ENCODE measurements around the gene KIAA0753.

KIAA0753 gene

DNA sequence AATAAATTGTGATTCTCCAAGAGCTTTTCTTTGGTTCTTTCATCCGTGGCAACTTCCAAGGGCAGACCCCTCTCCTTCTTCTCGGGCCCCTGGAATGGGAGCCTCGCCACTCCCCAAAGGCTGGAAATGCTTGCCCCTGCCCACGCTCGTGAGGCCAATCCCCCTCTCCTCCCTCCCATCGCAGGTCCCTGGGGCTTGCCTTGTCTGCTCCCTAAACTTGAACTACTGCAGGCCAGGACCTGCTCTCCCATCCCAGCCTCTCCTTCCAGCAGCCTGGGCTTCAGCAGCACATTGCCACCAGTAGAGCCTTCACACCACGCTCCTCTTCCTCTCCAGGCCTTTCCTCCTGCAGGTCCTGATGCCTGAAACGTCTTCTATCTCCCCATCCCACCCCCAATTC, 95.2 kb downstream of the KIAA0753 start:
- no peak for DNase-seq

DNA sequence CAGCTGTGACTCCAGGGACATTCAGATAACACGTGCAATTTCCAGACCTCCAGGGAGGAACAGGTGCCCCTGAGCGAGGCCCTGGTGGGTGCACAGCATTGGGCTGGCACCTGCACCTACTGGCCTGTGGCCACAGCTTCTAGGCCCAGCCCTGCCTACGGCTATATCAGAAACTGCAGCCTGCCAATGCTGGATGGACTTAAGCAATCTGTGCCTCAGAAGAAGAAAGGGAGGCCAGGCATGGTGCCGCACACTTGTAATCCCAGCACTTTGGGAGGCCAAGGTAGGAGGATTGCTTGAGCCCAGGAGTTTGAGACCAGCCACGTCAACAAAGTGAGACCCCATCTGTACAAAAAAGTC, 96.5 kb downstream of the KIAA0753 start:
- DNase-seq, result no peak

- DNase-seq, result no peak
Observed at GRCh38 chr17:6543079-6544010, 97.2 kb downstream of the KIAA0753 start.

DNA sequence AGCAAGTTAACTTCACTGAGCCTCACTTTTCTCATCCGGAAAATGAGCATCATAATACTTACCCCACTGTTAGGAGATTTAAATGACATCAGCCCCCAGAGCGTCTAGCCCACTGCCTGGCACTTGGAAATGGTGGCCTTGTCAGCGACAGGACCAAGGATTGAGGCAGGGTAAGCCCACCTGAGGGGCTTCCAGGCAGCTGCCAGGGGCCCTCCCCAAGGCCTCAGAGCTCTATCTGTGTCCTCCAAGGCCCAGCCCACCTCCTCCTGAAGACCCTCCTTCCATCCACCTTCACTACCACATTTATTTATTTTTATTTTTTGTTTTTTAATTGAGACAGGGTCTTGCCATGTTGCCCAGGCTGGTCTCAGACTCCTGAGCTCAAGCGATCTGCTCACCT, 97.9 kb downstream of the KIAA0753 start:
- no peak for DNase-seq

DNA sequence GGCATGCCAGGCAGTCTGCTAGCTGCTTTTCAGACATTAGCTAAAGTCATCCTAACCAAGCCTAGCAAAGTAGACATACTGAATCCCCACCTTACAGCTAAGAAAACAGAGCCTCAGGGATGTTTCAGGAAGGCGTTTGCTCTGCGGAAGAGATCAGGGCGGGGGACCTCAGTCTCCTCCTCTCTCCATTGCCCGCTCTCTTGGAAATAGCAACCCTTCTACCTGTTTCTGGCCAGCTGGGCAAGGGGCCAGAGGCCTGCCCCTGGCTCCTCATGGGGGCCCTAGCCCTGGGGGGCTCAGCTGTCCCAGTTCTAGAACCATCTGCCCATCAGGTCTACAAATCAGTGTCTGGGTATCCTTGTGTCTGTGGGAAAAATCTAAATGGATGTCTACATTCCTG, 98.6 kb downstream of the KIAA0753 start:
- no peak for DNase-seq

DNA sequence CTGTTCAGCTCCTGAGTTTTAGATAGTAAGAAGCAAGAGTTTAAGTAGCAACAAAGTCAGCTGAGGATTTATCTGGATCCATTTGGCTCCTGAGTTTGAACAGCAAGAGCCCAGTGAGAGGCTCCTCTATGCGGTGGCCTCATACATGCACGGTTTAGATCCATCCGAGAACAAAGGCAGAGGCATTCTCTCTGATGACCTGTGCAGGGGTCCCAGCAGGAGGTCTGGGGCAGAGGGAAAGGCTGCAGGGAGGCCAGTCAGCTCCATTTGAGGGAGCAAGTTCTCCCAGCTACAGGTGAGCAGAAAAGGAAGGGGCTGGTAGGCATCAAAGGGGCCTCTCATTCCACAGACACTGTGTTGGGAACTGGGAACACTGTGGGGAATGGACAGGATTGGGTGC, 100.6 kb downstream of the KIAA0753 start:
- DNase-seq, result no peak

GRCh38 chr17:6536566-6537065, 103.9 kb downstream of the KIAA0753 start:
- DNase-seq, result no peak

GRCh38 chr17:6536053-6536452, 104.5 kb downstream of the KIAA0753 start:
- DNase-seq, result no peak

DNA sequence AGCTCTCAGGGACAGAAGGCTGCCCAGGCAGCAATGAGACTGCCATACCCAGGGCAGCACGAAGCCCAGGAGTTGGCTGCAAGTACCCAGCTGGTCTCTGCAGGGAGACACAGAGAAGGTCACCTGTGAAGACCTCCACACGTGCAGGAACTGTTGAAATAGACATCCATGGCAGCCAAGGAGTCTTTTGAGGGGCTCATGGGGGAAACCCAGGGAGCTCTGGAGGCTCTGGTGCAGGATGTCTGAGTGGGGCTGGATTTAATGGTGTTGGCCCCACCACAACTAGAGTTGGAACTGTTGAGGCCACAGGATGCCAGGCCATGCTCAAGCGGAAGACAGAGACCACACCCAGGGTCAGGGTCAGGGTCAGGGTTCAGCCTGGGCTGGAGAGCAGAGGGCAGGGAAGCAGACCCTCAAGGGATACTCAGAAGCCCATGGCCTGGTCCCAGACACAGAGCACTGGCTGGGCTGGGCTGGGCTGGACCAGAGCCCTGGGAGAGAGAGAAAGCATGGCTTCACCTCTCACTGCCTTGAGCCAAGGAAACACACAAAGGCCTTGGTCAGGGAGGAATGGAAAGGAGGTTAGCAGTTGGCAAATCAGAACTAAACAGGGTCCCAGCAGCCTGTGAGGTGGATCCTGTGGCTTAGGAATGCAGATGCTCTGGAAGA, 105.5 kb downstream of the KIAA0753 start:
- no peak for DNase-seq

DNA sequence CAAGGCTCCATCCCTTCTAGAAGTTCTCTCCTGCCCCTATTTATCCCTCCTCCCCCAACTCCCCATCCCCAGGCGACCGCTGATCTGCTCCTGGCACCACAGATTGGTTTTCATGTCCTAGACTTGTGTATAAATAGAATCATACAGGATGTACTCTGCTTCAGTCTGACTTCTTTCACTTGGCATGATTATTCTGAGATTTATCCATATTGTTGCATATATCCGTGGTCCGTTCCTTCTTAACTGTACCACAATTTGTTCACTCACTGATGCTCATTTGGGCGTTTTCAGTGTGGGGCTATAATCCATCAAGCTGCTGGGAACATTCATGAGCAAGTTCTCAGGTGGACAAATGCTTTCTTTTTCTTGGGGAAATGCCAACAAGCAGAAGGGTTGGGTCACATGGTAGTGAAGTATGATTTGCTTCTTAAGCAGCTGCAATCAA, 108.0 kb downstream of the KIAA0753 start:
- no peak for DNase-seq

DNA sequence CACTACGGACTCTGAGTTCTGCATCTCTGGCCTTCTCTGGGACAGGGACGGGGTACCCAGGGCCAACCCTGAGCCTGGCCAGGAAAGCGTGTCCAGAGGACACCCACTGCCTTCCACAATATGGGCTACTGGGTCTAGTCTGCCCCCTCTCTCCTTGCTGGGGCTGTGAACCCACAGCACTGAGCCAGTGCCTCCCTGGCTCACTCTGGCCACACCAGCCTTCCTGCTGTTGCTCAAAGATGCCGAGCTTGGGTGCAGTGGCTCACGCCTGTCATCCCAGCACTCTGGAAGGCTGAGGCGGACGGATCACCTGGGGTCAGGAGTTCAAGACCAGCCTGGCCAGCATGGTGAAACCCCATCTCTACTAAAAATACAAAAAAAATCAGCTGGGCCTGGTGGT, 108.9 kb downstream of the KIAA0753 start:
- DNase-seq, result no peak

GRCh38 chr17:6530324-6530920, 110.1 kb downstream of the KIAA0753 start:
- DNase-seq, result no peak

DNA sequence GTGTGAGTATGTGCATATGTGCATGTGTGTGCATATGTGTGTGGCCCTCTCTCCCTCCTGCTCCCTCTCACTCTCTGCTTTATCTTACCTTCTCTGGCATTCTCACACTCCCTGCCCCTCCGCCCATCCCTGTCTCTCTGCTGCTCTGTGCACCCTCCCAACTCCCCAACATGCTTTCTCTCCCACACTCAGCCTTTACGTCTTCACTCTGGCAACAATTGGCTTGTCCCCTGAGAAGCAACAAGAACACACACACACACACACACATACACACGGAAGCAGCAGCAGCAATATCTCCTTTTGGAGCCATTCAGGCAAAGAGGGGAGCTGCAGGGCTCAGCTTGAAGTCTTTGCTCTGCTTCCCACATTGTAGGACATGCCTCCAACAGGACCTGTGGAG, 112.0 kb downstream of the KIAA0753 start:
- no peak for DNase-seq
